PC-3 (cell line): ENCODE data around the gene CFAP53. TPM values are rescaled to one million over a fixed set of nuclear protein-coding genes. Genes with fewer than 3 reads are reported as not detected.

Source experiments
- ATAC-seq: fragments of 200-7000 bp; cut with Tn5 transposase; 2 replicates; pipeline ENCODE4 v1.9.1; 2020; ENCODE audit warnings: mild to moderate bottlenecking, moderate library complexity
- BruUV-seq: library from RNA; stranded (reverse); fragments of 400-500 nt; replicated peaks from 2 replicates; lab custom pipeline; 2021; lab: Mats Ljungman, UMichigan
- CTCF ChIA-PET: fragments of 300-600 bp; sonication (Branson Sonifier 250); formaldehyde crosslinking; loops from one replicate; lab custom pipeline; 2022; ENCODE audit warnings: antibody characterized with exemption; lab: Charles Lee
- POLR2A ChIA-PET: fragments of 300-600 bp; sonication (Branson Sonifier 250); formaldehyde crosslinking; loops from one replicate; lab custom pipeline; 2022; ENCODE audit warnings: antibody characterized with exemption; ENCODE audit not compliant: unreplicated experiment; lab: Charles Lee
- DNase-seq: peaks from one replicate; pipeline ENCODE4 v3.0.0-alpha.2; 2015
- H2AFZ ChIP-seq: fragments of 300-600 bp; sonication (generic); 2 replicates; pipeline ENCODE4 v1.6.0; 2016; ENCODE audit warnings: antibody characterized with exemption, low read length
- H3F3A ChIP-seq: fragments of 300-600 bp; sonication (generic); one replicate; pipeline ENCODE4 v1.6.0; 2017; ENCODE audit warnings: antibody characterized with exemption, low read length, control low read depth, mild to moderate bottlenecking; ENCODE audit not compliant: unreplicated experiment
- H3K27ac ChIP-seq: fragments of 300-600 bp; sonication (generic); 2 replicates; pipeline ENCODE4 v1.5.1; 2016; ENCODE audit warnings: mild to moderate bottlenecking, low read length
- H3K27me3 ChIP-seq: fragments of 300-600 bp; sonication (generic); 2 replicates; pipeline ENCODE4 v1.6.1; 2016; ENCODE audit warnings: low read length, mixed read lengths
- H3K36me3 ChIP-seq: fragments of 300-600 bp; sonication (generic); 2 replicates; pipeline ENCODE4 v1.6.1; 2016; ENCODE audit warnings: low read depth, mixed run types, low read length, mixed read lengths
- H3K4me1 ChIP-seq: fragments of 300-600 bp; sonication (generic); 2 replicates; pipeline ENCODE4 v1.5.1; 2016; ENCODE audit warnings: low read length; ENCODE audit not compliant: insufficient read depth
- H3K4me2 ChIP-seq: fragments of 300-600 bp; sonication (generic); 2 replicates; pipeline ENCODE4 v1.6.0; 2016; ENCODE audit warnings: low read length
- H3K4me3 ChIP-seq: fragments of 300-600 bp; sonication (generic); 2 replicates; pipeline ENCODE4 v1.5.1; 2016; ENCODE audit warnings: mild to moderate bottlenecking, low read length, mixed read lengths
- H3K79me2 ChIP-seq: fragments of 300-600 bp; sonication (generic); 2 replicates; pipeline ENCODE4 v1.6.1; 2017; ENCODE audit warnings: low read length, mixed read lengths
- H3K9ac ChIP-seq: fragments of 300-600 bp; sonication (generic); 2 replicates; pipeline ENCODE4 v1.6.0; 2016; ENCODE audit warnings: mild to moderate bottlenecking, low read length
- H3K9me2 ChIP-seq: fragments of 300-600 bp; sonication (generic); replicated peaks from 2 replicates; pipeline ENCODE4 v1.6.1; 2016; ENCODE audit warnings: mixed run types, low read length, mixed read lengths
- H3K9me3 ChIP-seq: fragments of 300-600 bp; sonication (generic); 2 replicates; pipeline ENCODE4 v1.6.1; 2016; ENCODE audit warnings: low read length, mixed read lengths
- H4K20me1 ChIP-seq: fragments of 300-600 bp; sonication (generic); 2 replicates; pipeline ENCODE4 v1.6.1; 2016; ENCODE audit warnings: low read length, mixed read lengths
- EZH2 ChIP-seq: fragments of 300-600 bp; sonication (generic); IDR thresholded peaks from one replicate; pipeline ENCODE4 v1.6.1; 2017; ENCODE audit warnings: antibody characterized with exemption, mild to moderate bottlenecking, low read length; ENCODE audit not compliant: unreplicated experiment
- EZH2phosphoT487 ChIP-seq: fragments of 300-600 bp; sonication (generic); IDR thresholded peaks from 2 replicates; pipeline ENCODE4 v1.6.1; 2018; ENCODE audit warnings: mild to moderate bottlenecking, antibody characterized with exemption, low read length, borderline replicate concordance
- intact Hi-C: fragments of 100-400 bp; cut with micrococcal nuclease; formaldehyde crosslinking; loops from 2 replicates; pipeline ENCODE4 v1.9.0; 2023
- total RNA-seq: library from RNA; depleted of rRNA; stranded (reverse); fragments of >200 nt; gene quantifications from 2 replicates; pipeline ENCODE4 v1.2.3, GENCODE V29; 2014
- TF ChIP-seq, protein P1 (sequence below): fragments of 300-600 bp; sonication (generic); conservative IDR thresholded peaks from 2 replicates; pipeline ENCODE4 v1.5.1; 2017; ENCODE audit warnings: antibody characterized with exemption, low read depth, mild to moderate bottlenecking, low read length

CFAP53 gene
- total RNA-seq, 1 experiment from 2014 or later = not detected

DNA sequence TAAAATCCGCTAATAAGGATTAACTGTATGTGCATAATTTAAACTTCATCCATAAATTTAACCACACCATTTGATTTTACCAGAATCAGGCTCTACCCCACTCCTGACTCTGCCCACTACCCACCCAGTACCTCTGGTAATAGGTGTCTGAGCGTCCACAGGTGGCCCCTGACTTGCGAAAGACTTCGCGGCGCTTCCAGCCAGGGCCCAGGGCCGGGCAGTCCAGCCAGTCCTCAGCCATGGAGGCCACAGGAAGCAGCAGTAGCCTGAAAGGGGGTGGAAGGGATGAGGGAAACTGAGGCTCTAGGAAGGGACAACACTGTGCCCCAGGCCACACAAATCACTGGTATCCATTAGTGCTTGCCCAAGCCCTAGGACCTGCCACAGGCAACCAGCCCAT lies 13.5 kb upstream of the CFAP53 start:
- H3F3A ChIP-seq = no peaks in the 10 kb centered on the region
- H2AFZ ChIP-seq = no peak overlapping the region
- no peak overlapping the region for H3K27ac ChIP-seq
- no peaks in the 10 kb centered on the region for H3K9me2 ChIP-seq
- H3K27me3 ChIP-seq = no peaks in the 10 kb centered on the region
- no peak overlapping the region; the same call in 1 of the 2 replicates for H3K9ac ChIP-seq
- no TSS peak for BruUV-seq
- peak overlapping the region; percentile 88 for H3K4me3 ChIP-seq
- peak overlapping the region; percentile 85 for H3K4me2 ChIP-seq
- TF ChIP-seq EZH2 (no peak), EZH2phosphoT487 (no peak)
- TF ChIP-seq, protein P1, sequence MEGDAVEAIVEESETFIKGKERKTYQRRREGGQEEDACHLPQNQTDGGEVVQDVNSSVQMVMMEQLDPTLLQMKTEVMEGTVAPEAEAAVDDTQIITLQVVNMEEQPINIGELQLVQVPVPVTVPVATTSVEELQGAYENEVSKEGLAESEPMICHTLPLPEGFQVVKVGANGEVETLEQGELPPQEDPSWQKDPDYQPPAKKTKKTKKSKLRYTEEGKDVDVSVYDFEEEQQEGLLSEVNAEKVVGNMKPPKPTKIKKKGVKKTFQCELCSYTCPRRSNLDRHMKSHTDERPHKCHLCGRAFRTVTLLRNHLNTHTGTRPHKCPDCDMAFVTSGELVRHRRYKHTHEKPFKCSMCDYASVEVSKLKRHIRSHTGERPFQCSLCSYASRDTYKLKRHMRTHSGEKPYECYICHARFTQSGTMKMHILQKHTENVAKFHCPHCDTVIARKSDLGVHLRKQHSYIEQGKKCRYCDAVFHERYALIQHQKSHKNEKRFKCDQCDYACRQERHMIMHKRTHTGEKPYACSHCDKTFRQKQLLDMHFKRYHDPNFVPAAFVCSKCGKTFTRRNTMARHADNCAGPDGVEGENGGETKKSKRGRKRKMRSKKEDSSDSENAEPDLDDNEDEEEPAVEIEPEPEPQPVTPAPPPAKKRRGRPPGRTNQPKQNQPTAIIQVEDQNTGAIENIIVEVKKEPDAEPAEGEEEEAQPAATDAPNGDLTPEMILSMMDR = no peak
- H3K9me3 ChIP-seq = no peaks in the 10 kb centered on the region
- ChIA-PET POLR2A (no interaction called here), CTCF (no interaction called here)
- no peaks in the 10 kb centered on the region for H4K20me1 ChIP-seq
- peaks cover 28% of the 10 kb centered on the region for H3K79me2 ChIP-seq
- intact Hi-C loops = loop anchor here (1.0 kb wide), 1 partner anchor 8 kb away; the partner anchor contains the start of gene CXXC1
- ATAC-seq = no peak
- peaks cover 17% of the 10 kb centered on the region; the same call in 1 of the 2 replicates for H3K4me1 ChIP-seq
- no peaks in the 10 kb centered on the region; the same call in 1 of the 2 replicates for H3K36me3 ChIP-seq
- DNase-seq = no peak

DNA sequence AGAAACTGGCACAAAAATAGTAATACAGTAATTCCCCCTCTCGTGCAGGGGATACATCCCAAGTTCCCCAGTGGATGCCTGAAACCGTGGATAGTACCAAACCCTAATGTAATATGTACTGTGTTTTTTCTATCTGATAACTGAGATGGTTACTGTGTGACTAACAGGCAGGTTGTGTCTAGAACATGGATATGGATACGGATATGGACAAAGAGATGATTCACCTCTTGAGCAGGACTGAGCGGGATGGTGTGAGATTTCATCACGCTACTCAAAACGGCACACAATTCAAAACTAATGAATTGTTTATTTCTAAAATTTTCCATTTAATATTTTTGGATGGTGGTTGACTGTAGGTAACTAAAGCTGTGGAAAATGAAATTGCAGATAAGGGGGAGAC lies 11.6 kb upstream of the CFAP53 start:
- Histone ChIP-seq H3K9me2 (no peaks in the 10 kb centered on the region), H3K9ac (no peak overlapping the region), H3K27ac (peak overlapping the region; percentile 49), H3K27me3 (no peaks in the 10 kb centered on the region), H3K4me1 (peaks cover 17% of the 10 kb centered on the region; the same call in 1 of the 2 replicates), H4K20me1 (no peaks in the 10 kb centered on the region), H3K4me3 (no peak overlapping the region), H2AFZ (no peak overlapping the region), H3K4me2 (peak overlapping the region; percentile 44), H3K36me3 (no peaks in the 10 kb centered on the region; the same call in 1 of the 2 replicates), H3K9me3 (no peaks in the 10 kb centered on the region), H3K79me2 (peaks cover 28% of the 10 kb centered on the region), H3F3A (no peaks in the 10 kb centered on the region)
- POLR2A ChIA-PET = no interaction called here
- TF ChIP-seq, protein P1 = no peak
- no peak for TF ChIP-seq EZH2
- no peak for TF ChIP-seq EZH2phosphoT487
- intact Hi-C loops = no loop called here
- CTCF ChIA-PET = no interaction called here
- peak; percentile 37 for ATAC-seq
- no TSS peak for BruUV-seq
- DNase-seq = peak; percentile 45

DNA sequence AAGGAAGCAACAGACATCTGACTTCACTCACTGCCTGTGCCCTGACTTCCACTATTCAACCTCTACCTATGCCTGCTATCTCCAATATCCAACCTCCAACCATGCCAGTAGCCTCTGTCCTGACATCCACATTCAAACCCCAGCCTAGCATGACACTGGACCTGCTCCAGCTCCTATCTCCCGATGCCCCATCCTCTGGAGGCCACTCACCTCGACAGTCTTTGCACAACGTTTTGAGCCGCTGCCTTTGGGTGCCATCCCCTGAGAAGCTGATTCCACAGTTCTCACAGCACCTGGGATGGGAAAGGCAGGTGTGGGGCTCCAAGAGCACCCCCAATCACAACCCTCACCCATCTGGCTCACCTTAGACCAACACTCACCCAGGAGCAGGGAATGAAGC lies 10.2 kb upstream of the CFAP53 start:
- Histone ChIP-seq H3K9ac (no peak overlapping the region), H3K9me3 (no peaks in the 10 kb centered on the region), H3K9me2 (no peaks in the 10 kb centered on the region), H3K27me3 (no peaks in the 10 kb centered on the region), H3K27ac (no peak overlapping the region), H3K79me2 (peaks cover 28% of the 10 kb centered on the region), H4K20me1 (no peaks in the 10 kb centered on the region), H3F3A (no peaks in the 10 kb centered on the region), H3K4me2 (no peak overlapping the region), H3K4me1 (peaks cover 17% of the 10 kb centered on the region; the same call in 1 of the 2 replicates), H3K36me3 (no peaks in the 10 kb centered on the region; the same call in 1 of the 2 replicates), H3K4me3 (no peak overlapping the region), H2AFZ (no peak overlapping the region)
- ATAC-seq (no peak), DNase-seq (no peak)
- TF ChIP-seq EZH2 = no peak
- TF ChIP-seq EZH2phosphoT487 = no peak
- TF ChIP-seq, protein P1 = no peak
- BruUV-seq = no TSS peak
- intact Hi-C loops = no loop called here
- ChIA-PET CTCF (no interaction called here), POLR2A (no interaction called here)
